ENCODE data around the gene SEC31B.

The SEC31B gene

GRCh38 chr10:100529475-100530298 is 10.0 kb upstream of the SEC31B start, which contains the start of gene NDUFB8:
Gene NDUFB8, minus strand, starts transcription at chr10:100529871. Its CDS starts 20 bp downstream, at chr10:100529851.
- DNase-seq (ENCODE audit: low read depth), result peak; percentile 77

GRCh38 chr10:100528921-100529474 is 9.3 kb upstream of the SEC31B start:
- DNase-seq (ENCODE audit: low read depth), result no peak

GRCh38 chr10:100528123-100528886 is 8.6 kb upstream of the SEC31B start:
- no peak for DNase-seq (ENCODE audit: low read depth)

- no peak for DNase-seq (ENCODE audit: low read depth)
Observed at GRCh38 chr10:100524638-100525037, 5.0 kb upstream of the SEC31B start.

- no peak for DNase-seq (ENCODE audit: low read depth)
Observed at GRCh38 chr10:100524206-100524605, 4.5 kb upstream of the SEC31B start.

- no peak for DNase-seq (ENCODE audit: low read depth)
Observed at GRCh38 chr10:100522945-100523344, 3.3 kb upstream of the SEC31B start.

GRCh38 chr10:100522107-100522801 is 2.6 kb upstream of the SEC31B start:
- no peak for DNase-seq (ENCODE audit: low read depth)

- DNase-seq (ENCODE audit: low read depth), result no peak
Observed at GRCh38 chr10:100520811-100521210, 1.1 kb upstream of the SEC31B start.

- DNase-seq (ENCODE audit: low read depth), result peak; percentile 44
Observed at GRCh38 chr10:100518761-100519241, 860 bp downstream of the SEC31B start.

GRCh38 chr10:100516847-100517246 is 2.8 kb downstream of the SEC31B start:
- DNase-seq (ENCODE audit: low read depth), result no peak

GRCh38 chr10:100515612-100516011 is 4.0 kb downstream of the SEC31B start:
- DNase-seq (ENCODE audit: low read depth), result no peak

- no peak for DNase-seq (ENCODE audit: low read depth)
Observed at GRCh38 chr10:100510533-100511308, 8.9 kb downstream of the SEC31B start.

GRCh38 chr10:100509241-100509840 is 10.3 kb downstream of the SEC31B start:
- DNase-seq (ENCODE audit: low read depth), result no peak

GRCh38 chr10:100508691-100509150 is 10.9 kb downstream of the SEC31B start:
- no peak for DNase-seq (ENCODE audit: low read depth)

GRCh38 chr10:100508266-100508665 is 11.4 kb downstream of the SEC31B start:
- DNase-seq (ENCODE audit: low read depth), result no peak

GRCh38 chr10:100507357-100507732 is 12.3 kb downstream of the SEC31B start:
- no peak for DNase-seq (ENCODE audit: low read depth)

- peak; percentile 50 for DNase-seq (ENCODE audit: low read depth)
Observed at GRCh38 chr10:100506596-100507356, 12.9 kb downstream of the SEC31B start.

GRCh38 chr10:100505164-100505563 is 14.5 kb downstream of the SEC31B start:
- no peak for DNase-seq (ENCODE audit: low read depth)

- no peak for DNase-seq (ENCODE audit: low read depth)
Observed at GRCh38 chr10:100504096-100504495, 15.6 kb downstream of the SEC31B start.

- DNase-seq (ENCODE audit: low read depth), result no peak
Observed at GRCh38 chr10:100502926-100503494, 16.7 kb downstream of the SEC31B start.

Measured in stromal cell of bone marrow (primary cell).